Mesothelial cell of epicardium (in vitro differentiated cells): ENCODE measurements around the gene COMT. TPM values are rescaled to one million over a fixed set of nuclear protein-coding genes. Genes with fewer than 3 reads are reported as not detected.

ENCODE experiments used
- DNase-seq, 2 experiments: peaks; one replicate each; pipeline ENCODE4 v3.0.0; 2021; ENCODE audit warnings: low spot score in 2 of 2; ENCODE audit not compliant: unreplicated experiment in 2 of 2
- H3K27ac Mint-ChIP-seq: 2 replicates; pipeline ENCODE4 v1.8.0; 2021; ENCODE audit warnings: mixed read lengths
- H3K27me3 Mint-ChIP-seq: 2 replicates; pipeline ENCODE4 v1.8.0; 2021; ENCODE audit warnings: low read depth, mixed read lengths
- H3K36me3 Mint-ChIP-seq: 2 replicates; pipeline ENCODE4 v1.8.0; 2021; ENCODE audit warnings: mixed read lengths
- H3K4me1 Mint-ChIP-seq: 2 replicates; pipeline ENCODE4 v1.8.0; 2021; ENCODE audit warnings: mixed read lengths
- H3K4me3 Mint-ChIP-seq: 2 replicates; pipeline ENCODE4 v1.8.0; 2021; ENCODE audit warnings: mild to moderate bottlenecking, moderate library complexity, mixed read lengths
- H3K9me3 Mint-ChIP-seq: 2 replicates; pipeline ENCODE4 v1.8.0; 2021; ENCODE audit warnings: mixed read lengths
- total RNA-seq: library from RNA; stranded (reverse); gene quantifications from 3 replicates; pipeline ENCODE4 v1.2.1, GENCODE V29; 2021
- TF ChIP-seq, protein P1 (sequence below): fragments of 200-600 bp; sonication (generic); IDR thresholded peaks from one replicate; pipeline ENCODE4 v1.5.0; 2021; ENCODE audit warnings: antibody characterized with exemption; ENCODE audit not compliant: unreplicated experiment

Gene COMT
- total RNA-seq, 1 donor from 2014 or later, result 93.5 TPM

DNA sequence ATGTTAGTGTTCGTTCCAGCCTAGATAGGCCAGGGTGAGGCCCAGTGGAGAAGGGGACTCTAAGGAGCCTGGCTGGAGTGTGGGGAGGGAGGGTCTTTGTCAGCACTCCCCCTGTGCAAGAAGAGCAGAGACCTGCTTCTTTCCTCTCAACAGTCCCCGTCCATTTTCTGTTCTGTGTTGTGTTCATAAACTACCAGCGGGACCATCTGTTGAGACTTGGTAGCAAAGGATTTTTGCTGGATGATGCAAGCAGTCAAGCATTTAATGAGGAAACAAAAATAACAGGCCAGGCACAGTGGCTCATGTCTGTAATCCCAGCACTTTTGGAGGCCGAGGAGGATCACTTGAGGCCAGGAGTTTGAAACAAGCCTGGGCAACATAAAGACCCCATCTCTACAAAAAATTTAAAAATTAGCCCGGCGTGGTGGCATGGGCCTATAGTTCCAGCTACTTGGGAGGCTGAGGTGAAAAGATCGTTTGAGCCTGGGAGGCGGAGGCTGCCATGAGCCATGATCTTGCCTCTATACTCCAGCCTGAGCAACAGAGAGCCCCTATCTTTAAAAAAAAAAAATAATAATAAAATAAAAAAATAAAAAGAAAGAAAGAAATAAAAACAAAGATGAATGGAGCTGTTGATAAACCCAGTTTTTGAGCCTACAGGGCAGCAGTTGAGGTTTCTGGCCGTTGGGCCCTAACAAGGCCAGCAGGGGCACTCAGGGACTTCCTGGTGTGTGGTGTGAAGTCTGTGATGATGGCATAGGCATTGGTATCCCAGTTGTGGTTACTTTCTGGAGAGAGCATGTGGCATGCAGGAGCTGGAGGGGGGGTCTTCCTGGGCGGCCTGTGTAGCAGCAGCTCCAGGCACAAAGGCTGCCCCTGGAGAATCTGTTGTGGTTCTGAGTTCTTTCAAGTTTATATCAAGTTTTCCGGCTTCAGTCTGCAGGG, 1.8 kb downstream of the COMT start:
- H3K4me3 Mint-ChIP-seq, result peak overlapping the region; percentile 93
- peaks cover 2% of the 10 kb centered on the region for H3K36me3 Mint-ChIP-seq
- H3K27ac Mint-ChIP-seq, result peak overlapping the region; percentile 99
- H3K27me3 Mint-ChIP-seq, result no peaks in the 10 kb centered on the region
- H3K4me1 Mint-ChIP-seq, result peaks cover 34% of the 10 kb centered on the region
- TF ChIP-seq, protein P1, sequence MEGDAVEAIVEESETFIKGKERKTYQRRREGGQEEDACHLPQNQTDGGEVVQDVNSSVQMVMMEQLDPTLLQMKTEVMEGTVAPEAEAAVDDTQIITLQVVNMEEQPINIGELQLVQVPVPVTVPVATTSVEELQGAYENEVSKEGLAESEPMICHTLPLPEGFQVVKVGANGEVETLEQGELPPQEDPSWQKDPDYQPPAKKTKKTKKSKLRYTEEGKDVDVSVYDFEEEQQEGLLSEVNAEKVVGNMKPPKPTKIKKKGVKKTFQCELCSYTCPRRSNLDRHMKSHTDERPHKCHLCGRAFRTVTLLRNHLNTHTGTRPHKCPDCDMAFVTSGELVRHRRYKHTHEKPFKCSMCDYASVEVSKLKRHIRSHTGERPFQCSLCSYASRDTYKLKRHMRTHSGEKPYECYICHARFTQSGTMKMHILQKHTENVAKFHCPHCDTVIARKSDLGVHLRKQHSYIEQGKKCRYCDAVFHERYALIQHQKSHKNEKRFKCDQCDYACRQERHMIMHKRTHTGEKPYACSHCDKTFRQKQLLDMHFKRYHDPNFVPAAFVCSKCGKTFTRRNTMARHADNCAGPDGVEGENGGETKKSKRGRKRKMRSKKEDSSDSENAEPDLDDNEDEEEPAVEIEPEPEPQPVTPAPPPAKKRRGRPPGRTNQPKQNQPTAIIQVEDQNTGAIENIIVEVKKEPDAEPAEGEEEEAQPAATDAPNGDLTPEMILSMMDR, result no peak
- H3K9me3 Mint-ChIP-seq, result no peaks in the 10 kb centered on the region
- no peak for DNase-seq

DNA sequence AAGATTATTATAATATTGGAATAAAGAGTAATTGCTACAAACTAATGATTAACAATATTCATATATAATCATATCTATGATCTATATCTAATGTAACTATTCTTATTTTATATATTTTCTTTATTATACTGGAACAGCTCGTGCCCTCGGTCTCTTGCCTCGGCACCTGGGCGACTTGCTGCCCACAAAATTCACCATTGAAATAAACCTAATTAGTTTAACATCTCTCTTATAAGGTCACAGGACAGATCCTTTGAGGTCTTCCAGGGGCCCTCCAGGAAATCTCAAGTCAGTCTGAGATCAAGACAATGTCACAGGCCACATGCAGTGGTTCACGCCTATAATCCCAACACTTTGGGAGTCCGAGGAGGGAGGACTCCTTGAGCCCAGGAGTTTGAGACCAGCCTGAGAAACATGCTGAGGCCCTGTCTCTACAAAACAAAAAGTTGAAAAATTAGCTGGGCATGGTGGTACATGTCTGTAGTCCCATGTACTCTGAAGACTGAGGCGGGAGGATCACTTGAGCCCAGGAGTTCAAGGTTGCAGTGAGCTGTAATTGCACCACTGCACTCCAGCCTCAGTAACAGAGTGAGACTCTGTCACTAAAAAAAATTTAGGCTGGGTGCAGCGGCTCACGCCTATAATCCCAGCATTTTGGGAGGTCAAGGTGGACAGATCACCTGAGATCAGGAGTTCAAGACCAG, 6.6 kb downstream of the COMT start:
- H3K36me3 Mint-ChIP-seq, result peaks cover 15% of the 10 kb centered on the region
- H3K4me1 Mint-ChIP-seq, result peaks cover 21% of the 10 kb centered on the region
- TF ChIP-seq, protein P1, result no peak
- no peaks in the 10 kb centered on the region for H3K27me3 Mint-ChIP-seq
- H3K27ac Mint-ChIP-seq, result peak overlapping the region; percentile 12
- DNase-seq, result no peak
- H3K9me3 Mint-ChIP-seq, result no peaks in the 10 kb centered on the region
- H3K4me3 Mint-ChIP-seq, result no peak overlapping the region

DNA sequence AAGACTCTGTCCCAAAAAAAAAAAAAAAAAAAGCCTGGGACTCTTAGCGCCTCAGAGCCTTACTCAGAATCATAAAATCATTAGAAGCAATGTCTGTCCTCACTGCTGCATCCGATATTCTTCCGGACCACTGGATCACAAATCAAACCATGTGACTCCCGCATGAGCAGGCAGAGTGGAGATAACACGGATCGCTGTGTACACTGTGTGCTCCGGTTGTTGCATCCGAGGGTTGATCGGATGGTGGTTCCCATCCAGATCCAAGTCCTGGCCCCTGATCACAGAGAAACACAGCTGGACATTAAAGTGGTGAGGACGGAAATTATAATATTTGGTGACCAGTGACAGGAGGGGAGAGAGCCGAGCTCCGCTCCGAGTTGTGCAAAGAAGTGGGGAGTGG, 9.8 kb downstream of the COMT start:
- H3K9me3 Mint-ChIP-seq, result no peaks in the 10 kb centered on the region
- peaks cover 16% of the 10 kb centered on the region for H3K4me1 Mint-ChIP-seq
- H3K27ac Mint-ChIP-seq, result no peak overlapping the region
- no peak overlapping the region for H3K4me3 Mint-ChIP-seq
- no peaks in the 10 kb centered on the region for H3K27me3 Mint-ChIP-seq
- DNase-seq, result no peak
- peaks cover 15% of the 10 kb centered on the region for H3K36me3 Mint-ChIP-seq
- TF ChIP-seq, protein P1, result no peak

DNA sequence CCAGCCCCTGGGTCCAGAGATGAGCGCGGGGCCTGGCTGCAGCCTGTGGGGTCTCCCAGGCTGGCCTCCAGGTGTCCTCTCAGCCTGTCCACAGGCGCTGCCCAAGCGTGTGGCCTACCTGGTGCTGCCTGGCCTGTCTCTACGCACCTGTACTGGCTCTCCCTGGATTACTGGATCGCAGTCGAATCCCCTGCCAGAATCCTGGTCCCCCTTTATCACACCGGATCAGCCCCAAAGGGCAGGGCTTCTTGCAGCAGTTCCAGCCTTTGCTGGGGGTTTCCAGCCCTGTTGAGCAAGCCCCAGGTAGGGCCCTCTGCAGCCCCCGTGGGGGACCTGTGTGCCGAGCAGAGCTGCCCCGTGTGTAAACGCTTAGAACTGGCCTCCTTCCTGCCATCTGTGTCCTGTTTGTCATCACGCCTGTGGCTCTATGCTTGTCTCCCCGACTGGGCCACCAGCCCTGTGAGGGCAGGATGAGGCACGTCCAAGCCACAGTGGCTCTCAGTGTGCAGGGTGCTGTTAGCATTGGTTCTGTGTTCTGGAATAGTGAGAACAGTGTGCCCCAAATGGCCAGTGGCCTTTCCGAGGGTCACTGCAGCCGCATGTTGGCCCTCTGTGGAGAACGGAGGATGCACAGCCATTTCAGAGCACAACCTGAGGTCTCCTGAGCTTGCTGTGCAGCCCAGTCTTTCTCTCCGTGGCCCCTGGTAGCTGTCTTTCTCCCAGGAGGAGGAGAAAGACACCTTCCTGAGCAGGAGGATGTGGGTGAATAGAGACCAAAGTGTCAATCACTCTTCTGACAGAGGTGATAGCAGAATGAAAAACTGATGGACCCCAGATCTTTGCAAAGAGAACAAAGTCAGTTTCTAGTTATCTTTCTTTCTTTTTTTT, 13.9 kb downstream of the COMT start:
- Mint-ChIP-seq H3K27me3 (no peaks in the 10 kb centered on the region), H3K4me1 (peaks cover 21% of the 10 kb centered on the region), H3K9me3 (no peaks in the 10 kb centered on the region), H3K36me3 (peaks cover 12% of the 10 kb centered on the region), H3K4me3 (no peak overlapping the region), H3K27ac (no peak overlapping the region)
- DNase-seq, result no peak
- TF ChIP-seq, protein P1, result no peak

DNA sequence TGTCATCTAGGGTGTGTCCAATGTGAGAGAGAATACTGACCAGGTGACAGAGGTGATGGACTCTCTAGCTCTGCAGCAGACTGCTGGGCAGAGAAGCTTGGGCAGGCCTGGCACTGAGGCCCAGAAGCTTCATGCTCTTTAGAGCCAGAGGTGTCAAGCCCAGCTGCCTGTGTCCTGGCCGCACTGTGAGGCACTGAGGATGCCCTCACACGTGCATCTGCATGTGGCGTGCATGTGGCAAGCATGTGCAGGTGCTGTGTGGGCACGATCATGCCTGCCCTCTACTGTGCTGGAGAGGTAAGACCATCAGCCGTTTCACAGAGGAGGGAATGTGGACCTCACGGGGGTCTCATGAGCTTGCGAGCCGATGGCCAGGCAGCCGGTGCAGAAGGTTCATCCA, 15.9 kb downstream of the COMT start:
- no peak for DNase-seq
- Mint-ChIP-seq H3K4me1 (peaks cover 22% of the 10 kb centered on the region), H3K4me3 (no peak overlapping the region), H3K9me3 (no peaks in the 10 kb centered on the region), H3K27me3 (no peaks in the 10 kb centered on the region), H3K36me3 (peaks cover 2% of the 10 kb centered on the region), H3K27ac (no peak overlapping the region)
- TF ChIP-seq, protein P1, result no peak
